Measurements from ENCODE around the gene ATAD3B. TPM values are rescaled to one million over a fixed set of nuclear protein-coding genes. Genes with fewer than 3 reads are reported as not detected.
"Not testable (repeated sequence)": the region's sequence is repeated elsewhere in the genome, so short reads cannot be mapped to it uniquely, and the experiment has no call there.

The ATAD3B gene
- total RNA-seq, 1 donor from 2014 or later = 9.0 TPM

- ATAC-seq (no peak), DNase-seq (ENCODE audit: missing footprints) (peak; percentile 37)
- intact Hi-C loops (cut with DNase I) = no loop called here
Measured at GRCh38 chr1:1490633-1491230, 19.2 kb downstream of the ATAD3B start.

- peak; percentile 53 for DNase-seq (ENCODE audit: missing footprints)
- intact Hi-C loops (cut with DNase I) = no loop called here
- no peak for ATAC-seq
Measured at GRCh38 chr1:1491601-1492000, 20.0 kb downstream of the ATAD3B start.

- peak; percentile 11 for DNase-seq (ENCODE audit: missing footprints)
- intact Hi-C loops (cut with DNase I); ATAC-seq: not testable (repeated sequence)
Measured at GRCh38 chr1:1494311-1494710, 22.7 kb downstream of the ATAD3B start.

- ATAC-seq; intact Hi-C loops (cut with DNase I): not testable (repeated sequence)
- peak; percentile 67 for DNase-seq (ENCODE audit: missing footprints)
Measured at GRCh38 chr1:1495461-1495975, 24.0 kb downstream of the ATAD3B start.

- intact Hi-C loops (cut with DNase I) = not testable (repeated sequence)
- DNase-seq (ENCODE audit: missing footprints) = peak; percentile 76
- peak; percentile 58 for ATAC-seq
Measured at GRCh38 chr1:1504777-1505365, 33.3 kb downstream of the ATAD3B start.

GRCh38 chr1:1505366-1505798 lies 33.8 kb downstream of the ATAD3B start:
- DNase-seq (ENCODE audit: missing footprints) (peak; percentile 69), ATAC-seq (peak; percentile 56)
- intact Hi-C loops (cut with DNase I) = not testable (repeated sequence)

GRCh38 chr1:1505801-1506200 lies 34.2 kb downstream of the ATAD3B start:
- intact Hi-C loops (cut with DNase I) = not testable (repeated sequence)

GRCh38 chr1:1507305-1507704 lies 35.7 kb downstream of the ATAD3B start:
- no peak for ATAC-seq
- intact Hi-C loops (cut with DNase I) = no loop called here

More at GRCh38 chr1:1505801-1506200, 34.2 kb downstream of the ATAD3B start:
- DNase-seq (ENCODE audit: missing footprints) = peak; percentile 41
- ATAC-seq = not testable (repeated sequence)

GRCh38 chr1:1508775-1509464 lies 37.4 kb downstream of the ATAD3B start:
- peak; percentile 38 for ATAC-seq
- DNase-seq (ENCODE audit: missing footprints) = peak; percentile 43
- intact Hi-C loops (cut with DNase I) = not testable (repeated sequence)

More at GRCh38 chr1:1507305-1507704, 35.7 kb downstream of the ATAD3B start:
- no peak for DNase-seq (ENCODE audit: missing footprints)

GRCh38 chr1:1509465-1509850 lies 37.9 kb downstream of the ATAD3B start:
- ATAC-seq; intact Hi-C loops (cut with DNase I): not testable (repeated sequence)
- peak; percentile 15 for DNase-seq (ENCODE audit: missing footprints)

GRCh38 chr1:1510912-1511532 lies 39.5 kb downstream of the ATAD3B start:
- ATAC-seq (no peak), DNase-seq (ENCODE audit: missing footprints) (peak; percentile 20)
- intact Hi-C loops (cut with DNase I) = loop anchor here (10.0 kb wide), 1 partner anchor 64 kb away; the partner anchor contains the start of gene SSU72

- DNase-seq (ENCODE audit: missing footprints) = peak; percentile 100
- intact Hi-C loops (cut with DNase I) = loop anchor here (10.0 kb wide), 1 partner anchor 63 kb away; the partner anchor contains the start of gene SSU72
- peak; percentile 97 for ATAC-seq
Measured at GRCh38 chr1:1511533-1512285, 40.1 kb downstream of the ATAD3B start, which contains the start of gene ATAD3A. Gene ATAD3A, plus strand, starts transcription at chr1:1512162. Its CDS starts 107 bp downstream, at chr1:1512269.

GRCh38 chr1:1512425-1512824 lies 40.9 kb downstream of the ATAD3B start:
- not testable (repeated sequence) for ATAC-seq
- intact Hi-C loops (cut with DNase I) = loop anchor here (10.0 kb wide), 1 partner anchor 62 kb away; the partner anchor contains the start of gene SSU72
- DNase-seq (ENCODE audit: missing footprints) = peak; percentile 55

GRCh38 chr1:1513675-1514074 lies 42.1 kb downstream of the ATAD3B start:
- intact Hi-C loops (cut with DNase I) = loop anchor here (10.0 kb wide), 1 partner anchor 61 kb away; the partner anchor contains the start of gene SSU72
- ATAC-seq = not testable (repeated sequence)
- peak; percentile 41 for DNase-seq (ENCODE audit: missing footprints)

- intact Hi-C loops (cut with DNase I) = loop anchor here (10.0 kb wide), 1 partner anchor 60 kb away; the partner anchor contains the start of gene SSU72
- DNase-seq (ENCODE audit: missing footprints) = peak; percentile 20
Measured at GRCh38 chr1:1514376-1514775, 42.8 kb downstream of the ATAD3B start.

GRCh38 chr1:1516923-1517322 lies 45.4 kb downstream of the ATAD3B start:
- intact Hi-C loops (cut with DNase I) = loop anchor here (10.0 kb wide), 1 partner anchor 58 kb away; the partner anchor contains the start of gene SSU72
- ATAC-seq = not testable (repeated sequence)
- peak; percentile 33 for DNase-seq (ENCODE audit: missing footprints)

More at GRCh38 chr1:1514376-1514775, 42.8 kb downstream of the ATAD3B start:
- ATAC-seq = not testable (repeated sequence)

GRCh38 chr1:1517973-1518620 lies 46.5 kb downstream of the ATAD3B start:
- ATAC-seq = no peak
- intact Hi-C loops (cut with DNase I) = loop anchor here (10.0 kb wide), 1 partner anchor 57 kb away; the partner anchor contains the start of gene SSU72
- peak; percentile 37 for DNase-seq (ENCODE audit: missing footprints)

All from Right ventricle myocardium inferior (tissue), 1 donor.